GM12873 (cell line): ENCODE results near the gene CCDC177.

Experiments
- CTCF ChIP-seq: IDR thresholded peaks from 2 replicates; pipeline ENCODE4 v1.5.1; 2012; ENCODE audit warnings: low read depth, mild to moderate bottlenecking, moderate library complexity, low read length, control low read depth; ENCODE audit not compliant: insufficient read depth; ENCODE audit errors: missing control alignments

CCDC177 gene

GRCh38 chr14:69561893-69562292 is 12.8 kb downstream of the CCDC177 start:
- no peak for TF ChIP-seq CTCF

- TF ChIP-seq CTCF = no peak
Observed at GRCh38 chr14:69560826-69561225, 13.8 kb downstream of the CCDC177 start.

- no peak for TF ChIP-seq CTCF
Observed at GRCh38 chr14:69559581-69560011, 15.1 kb downstream of the CCDC177 start.

GRCh38 chr14:69558774-69559173 is 15.9 kb downstream of the CCDC177 start:
- TF ChIP-seq CTCF = no peak

GRCh38 chr14:69554500-69554899 is 20.2 kb downstream of the CCDC177 start:
- no peak for TF ChIP-seq CTCF

- no peak for TF ChIP-seq CTCF
Observed at GRCh38 chr14:69553252-69553651, 21.4 kb downstream of the CCDC177 start.

- TF ChIP-seq CTCF = no peak
Observed at GRCh38 chr14:69551511-69551910, 23.2 kb downstream of the CCDC177 start.
